ENCODE measurements around the gene VAMP4. TPM values are rescaled to one million over a fixed set of nuclear protein-coding genes. Genes with fewer than 3 reads are reported as not detected.
"Not testable (repeated sequence)": the region's sequence is repeated elsewhere in the genome, so short reads cannot be mapped to it uniquely, and the experiment has no call there.

VAMP4 gene
- total RNA-seq, 1 experiment from 2014 or later: 4.2 TPM

- no peak for TF ChIP-seq CTCF (conservative IDR thresholded peaks at IDR 0.05)
- H3K79me1 ChIP-seq (ENCODE audit: insufficient read depth, low read depth, low read length, poor library complexity, severe bottlenecking): no peaks in the 10 kb centered on the region
- H3K56ac ChIP-seq (ENCODE audit: insufficient read length, low read depth, low read length): no peak overlapping the region
- no CpG with 5 or more reads among the region's 3 CpGs for WGBS (ENCODE audit: extremely low coverage, insufficient read length, low lambda C conversion rate)
- no peak overlapping the region for H3K23ac ChIP-seq (ENCODE audit: insufficient read length, low read depth, low read length)
- no peak overlapping the region for H4K91ac ChIP-seq (ENCODE audit: insufficient read length, low read depth, low read length)
- no peaks in the 10 kb centered on the region for H3K27me3 Mint-ChIP-seq (ENCODE audit: low read depth)
- no peaks in the 10 kb centered on the region for H3K79me2 ChIP-seq (ENCODE audit: insufficient read depth, low read length)
- no peaks in the 10 kb centered on the region for H3K4me1 ChIP-seq (ENCODE audit: insufficient read depth, low read length)
- H2BK20ac ChIP-seq (ENCODE audit: low read depth, low read length, poor library complexity, severe bottlenecking): no peak overlapping the region
- H3K4ac ChIP-seq (ENCODE audit: low read depth, low read length): no peak overlapping the region
- H3K27me3 ChIP-seq (ENCODE audit: insufficient read depth, low read length): no peaks in the 10 kb centered on the region
- H3K4me1 Mint-ChIP-seq: no peaks in the 10 kb centered on the region
- H4K8ac ChIP-seq (replicated peaks; ENCODE audit: insufficient read length, low read depth, low read length): no peak overlapping the region
- H4K20me1 ChIP-seq (ENCODE audit: control insufficient read depth, insufficient read depth, insufficient read length): no peaks in the 10 kb centered on the region
- no peak overlapping the region for H3K27ac ChIP-seq (ENCODE audit: insufficient read length, low read depth, low read length)
- no peak overlapping the region for H2AFZ ChIP-seq (ENCODE audit: low read length)
- H3K9me3 Mint-ChIP-seq: peaks cover 10 to 16% of the 10 kb centered on the region in 2 experiments
- no peak overlapping the region for H2BK12ac ChIP-seq (ENCODE audit: insufficient read length, low read depth, low read length)
- no peak overlapping the region for H2BK15ac ChIP-seq (ENCODE audit: low read depth, low read length)
- no peaks in the 10 kb centered on the region for H3K23me2 ChIP-seq (ENCODE audit: insufficient read length, low read depth, low read length, poor library complexity, severe bottlenecking)
- DNase-seq: no peak
- no peak overlapping the region for H4K5ac ChIP-seq (ENCODE audit: insufficient read length, low read depth, low read length)
- H3K9ac ChIP-seq (ENCODE audit: extremely low read depth, insufficient read length, low read length): no peak overlapping the region
- H3K4me3 Mint-ChIP-seq: no peak overlapping the region
- H2AK5ac ChIP-seq (ENCODE audit: insufficient read length, low read length): no peak overlapping the region
- no peak overlapping the region for H3T11ph ChIP-seq (ENCODE audit: low read length)
- H3K4me2 ChIP-seq (ENCODE audit: insufficient read depth, insufficient read length, low read length): no peak overlapping the region
- no peaks in the 10 kb centered on the region for H3K9me3 ChIP-seq (ENCODE audit: control insufficient read depth, low read depth, low read length)
- H3K27ac Mint-ChIP-seq: no peak overlapping the region
- no peak overlapping the region for H2BK120ac ChIP-seq (ENCODE audit: low read depth, low read length, poor library complexity, severe bottlenecking)
- no peak overlapping the region for H3K14ac ChIP-seq (ENCODE audit: insufficient read depth, low read length)
- H3K18ac ChIP-seq (ENCODE audit: insufficient read length, low read depth, low read length): no peak overlapping the region
- H2BK5ac ChIP-seq (ENCODE audit: insufficient read length, low read length): no peak overlapping the region
- H3K36me3 Mint-ChIP-seq (ENCODE audit: insufficient read depth in 1 of 3, low read depth in 3 of 3): peaks cover 21 to 26% (median 24%) of the 10 kb centered on the region in 3 experiments
Measured at GRCh38 chr1:171727778-171728177, 14.1 kb downstream of the VAMP4 start.

- H3K4me2 ChIP-seq (ENCODE audit: insufficient read depth, insufficient read length, low read length); H4K8ac ChIP-seq (replicated peaks; ENCODE audit: insufficient read length, low read depth, low read length); H3K79me2 ChIP-seq (ENCODE audit: insufficient read depth, low read length); H2BK20ac ChIP-seq (ENCODE audit: low read depth, low read length, poor library complexity, severe bottlenecking); H3K23me2 ChIP-seq (ENCODE audit: insufficient read length, low read depth, low read length, poor library complexity, severe bottlenecking); H3K23ac ChIP-seq (ENCODE audit: insufficient read length, low read depth, low read length); H3K27me3 ChIP-seq (ENCODE audit: insufficient read depth, low read length); H3T11ph ChIP-seq (ENCODE audit: low read length); H3K79me1 ChIP-seq (ENCODE audit: insufficient read depth, low read depth, low read length, poor library complexity, severe bottlenecking); H3K27ac Mint-ChIP-seq; H3K4ac ChIP-seq (ENCODE audit: low read depth, low read length); H3K14ac ChIP-seq (ENCODE audit: insufficient read depth, low read length); H3K4me1 ChIP-seq (ENCODE audit: insufficient read depth, low read length); H4K5ac ChIP-seq (ENCODE audit: insufficient read length, low read depth, low read length); H3K27ac ChIP-seq (ENCODE audit: insufficient read length, low read depth, low read length); H4K91ac ChIP-seq (ENCODE audit: insufficient read length, low read depth, low read length); H3K4me3 Mint-ChIP-seq; H2BK5ac ChIP-seq (ENCODE audit: insufficient read length, low read length); H3K9ac ChIP-seq (ENCODE audit: extremely low read depth, insufficient read length, low read length); H2AFZ ChIP-seq (ENCODE audit: low read length); H4K20me1 ChIP-seq (ENCODE audit: control insufficient read depth, insufficient read depth, insufficient read length); DNase-seq; H2AK5ac ChIP-seq (ENCODE audit: insufficient read length, low read length); H3K9me3 ChIP-seq (ENCODE audit: control insufficient read depth, low read depth, low read length); H3K18ac ChIP-seq (ENCODE audit: insufficient read length, low read depth, low read length); H2BK120ac ChIP-seq (ENCODE audit: low read depth, low read length, poor library complexity, severe bottlenecking); H2BK15ac ChIP-seq (ENCODE audit: low read depth, low read length); H2BK12ac ChIP-seq (ENCODE audit: insufficient read length, low read depth, low read length); H3K4me1 Mint-ChIP-seq; H3K56ac ChIP-seq (ENCODE audit: insufficient read length, low read depth, low read length); H3K27me3 Mint-ChIP-seq (ENCODE audit: low read depth): not testable (repeated sequence)
- WGBS (ENCODE audit: extremely low coverage, insufficient read length, low lambda C conversion rate): no CpG with 5 or more reads among the region's 4 CpGs
- Mint-ChIP-seq H3K36me3 (ENCODE audit: insufficient read depth in 1 of 3, low read depth in 3 of 3) (peaks cover 21 to 33% (median 27%) of the 10 kb centered on the region in 3 experiments), H3K9me3 (peaks cover 13 to 28% of the 10 kb centered on the region in 2 experiments)
Measured at GRCh38 chr1:171723180-171723579, 18.7 kb downstream of the VAMP4 start.
